B cell (primary cell): Measurements from ENCODE around the gene NTNG1.
"Not testable (repeated sequence)": the region's sequence is repeated elsewhere in the genome, so short reads cannot be mapped to it uniquely, and the experiment has no call there.

Source experiments
- CTCF ChIP-seq: fragments of 200-600 bp; IDR thresholded peaks from one replicate; pipeline ENCODE4 v1.8.0; 2022; ENCODE audit warnings: antibody characterized with exemption, mild to moderate bottlenecking
- EZH2 ChIP-seq: IDR thresholded peaks from 2 replicates; pipeline ENCODE4 v1.6.1; 2012; ENCODE audit warnings: borderline replicate concordance, low read depth, mild to moderate bottlenecking, moderate library complexity, low read length; ENCODE audit not compliant: insufficient read depth, poor library complexity, severe bottlenecking

DNA sequence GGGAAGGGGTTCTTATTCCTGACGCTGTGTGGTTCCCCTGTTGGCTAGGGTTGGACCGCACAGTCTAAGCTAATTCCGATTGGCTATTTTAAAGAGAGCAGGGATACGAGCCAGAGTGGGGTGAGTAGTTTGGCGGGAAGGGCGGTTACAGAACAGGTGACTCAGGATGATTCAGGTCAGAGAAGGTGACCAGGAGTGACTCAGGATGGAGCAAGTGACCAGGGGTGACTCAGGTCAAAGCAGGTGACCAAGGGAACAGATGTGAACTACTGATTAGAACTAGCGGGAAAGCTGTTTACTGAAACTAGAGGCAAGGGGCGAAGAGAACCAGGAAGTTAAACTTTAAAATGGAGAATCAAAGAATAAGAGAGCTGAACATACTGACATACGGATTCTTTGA is 24.1 kb downstream of the NTNG1 start:
- TF ChIP-seq CTCF, EZH2: not testable (repeated sequence)
